Uterus (tissue), 4 donors: ENCODE measurements around the gene OASL. TPM values are rescaled to one million over a fixed set of nuclear protein-coding genes. Genes with fewer than 3 reads are reported as not detected.

Source experiments
- DNase-seq, 2 donors: peaks; one replicate each; pipeline ENCODE4 v3.0.0-alpha.2; 2019 to 2020
- H3K27ac ChIP-seq, 2 donors: fragments of 200-600 bp; sonication (generic); 1 replicate in 1 of 2; 2 replicates in 1 of 2; pipeline ENCODE4 v1.5.1; 2016 to 2018
- H3K27me3 ChIP-seq, 2 donors: fragments of 200-600 bp; sonication (generic); one replicate each; pipeline ENCODE4 v1.5.1; 2018 to 2019; ENCODE audit warnings: control low read depth in 1 of 2
- H3K36me3 ChIP-seq, 2 donors: fragments of 200-600 bp; sonication (generic); one replicate each; pipeline ENCODE4 v1.5.1; 2019; ENCODE audit warnings: control low read depth in 1 of 2
- H3K4me1 ChIP-seq, 2 donors: fragments of 200-600 bp; sonication (generic); one replicate each; pipeline ENCODE4 v1.5.1; 2018 to 2019; ENCODE audit warnings: control low read depth in 1 of 2
- H3K4me3 ChIP-seq, 2 donors: fragments of 200-600 bp; sonication (generic); 1 replicate in 1 of 2; 2 replicates in 1 of 2; pipeline ENCODE4 v1.5.1; 2018 to 2019; ENCODE audit warnings: mild to moderate bottlenecking in 1 of 2
- H3K9me3 ChIP-seq, 2 donors: fragments of 200-600 bp; sonication (generic); one replicate each; pipeline ENCODE4 v1.5.1; 2019; ENCODE audit warnings: control low read depth in 1 of 2
- CTCF ChIP-seq, 4 experiments: fragments of 200-600 bp in 2 of 4; fragments of 450-650 bp in 2 of 4; sonication (generic) in 2 of 4; IDR thresholded peaks; one replicate each; pipeline ENCODE4 v1.5.1; 2016 to 2019; ENCODE audit warnings: antibody characterized with exemption in 4 of 4, mild to moderate bottlenecking in 2 of 4, moderate library complexity in 1 of 4
- POLR2A ChIP-seq, 2 donors: fragments of 450-650 bp; IDR thresholded peaks; one replicate each; pipeline ENCODE4 v1.6.1; 2016; ENCODE audit warnings: antibody characterized with exemption in 2 of 2, mild to moderate bottlenecking in 1 of 2, moderate library complexity in 1 of 2
- intact Hi-C: fragments of 100-400 bp; cut with DNase I; formaldehyde crosslinking; loops from one replicate; pipeline ENCODE4 v1.15.1; 2023; ENCODE audit warnings: low total_unique reads
- total RNA-seq, 4 donors: library from RNA; depleted of rRNA in 3 of 4; stranded (reverse); fragments of >200 nt in 3 of 4; gene quantifications; one replicate each; pipeline versions ENCODE4 v1.1.0 to v1.2.4, GENCODE V29; 2014 to 2023
- donor health status: DM: yes; HTN: yes; CAD: no.

OASL gene
- total RNA-seq, 4 donors from 2014 or later: 0.35 to 0.82 TPM; not detected in 2

DNA sequence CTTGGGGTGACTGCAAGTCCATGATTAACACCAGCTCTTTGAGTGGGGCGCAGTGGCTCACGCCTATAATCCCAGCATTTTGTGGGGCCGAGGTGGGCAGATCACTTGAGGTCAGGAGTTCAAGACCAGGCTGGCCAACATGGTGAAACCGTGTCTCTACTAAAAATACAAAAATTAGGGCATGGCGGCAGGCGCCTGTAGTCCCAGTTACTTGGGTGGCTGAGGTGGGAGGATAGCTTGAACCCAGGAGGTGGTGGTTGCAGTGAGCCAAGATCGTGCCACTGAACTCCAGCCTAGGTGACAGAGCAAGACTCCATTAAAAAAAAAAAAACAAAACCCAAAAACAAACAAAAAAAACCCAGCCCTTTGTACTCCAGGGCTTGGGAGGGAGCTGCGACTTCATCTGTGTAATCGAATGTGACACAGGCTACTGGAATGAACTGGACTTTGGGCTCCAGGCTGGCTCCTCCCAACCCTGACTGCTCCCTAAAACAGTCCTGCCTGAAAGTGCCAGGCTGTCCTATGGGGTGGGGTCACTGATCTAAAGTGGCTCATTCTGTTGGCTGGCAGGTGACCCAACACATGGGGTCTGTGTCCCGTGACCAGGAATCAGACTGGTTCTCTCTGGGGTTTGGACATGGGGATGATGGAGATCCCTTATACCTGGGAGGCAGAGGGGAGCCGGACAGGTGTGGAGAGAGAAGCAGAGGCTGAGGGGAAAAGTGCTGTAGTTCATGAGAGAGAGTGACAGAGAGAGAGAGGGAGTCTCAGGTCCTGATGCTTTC is 13.4 kb downstream of the OASL start:
- Histone ChIP-seq H3K36me3 (no peaks in the 10 kb centered on the region), H3K9me3 (no peaks in the 10 kb centered on the region), H3K27me3 (no peaks in the 10 kb centered on the region), H3K4me3 (no peak overlapping the region), H3K27ac (no peak overlapping the region), H3K4me1 (no peaks in the 10 kb centered on the region)
- no peak for DNase-seq
- TF ChIP-seq POLR2A (IDR thresholded peaks at IDR 0.05) (no peak), CTCF (IDR thresholded peaks at IDR 0.05) (no peak)
- intact Hi-C loops: no loop called here

DNA sequence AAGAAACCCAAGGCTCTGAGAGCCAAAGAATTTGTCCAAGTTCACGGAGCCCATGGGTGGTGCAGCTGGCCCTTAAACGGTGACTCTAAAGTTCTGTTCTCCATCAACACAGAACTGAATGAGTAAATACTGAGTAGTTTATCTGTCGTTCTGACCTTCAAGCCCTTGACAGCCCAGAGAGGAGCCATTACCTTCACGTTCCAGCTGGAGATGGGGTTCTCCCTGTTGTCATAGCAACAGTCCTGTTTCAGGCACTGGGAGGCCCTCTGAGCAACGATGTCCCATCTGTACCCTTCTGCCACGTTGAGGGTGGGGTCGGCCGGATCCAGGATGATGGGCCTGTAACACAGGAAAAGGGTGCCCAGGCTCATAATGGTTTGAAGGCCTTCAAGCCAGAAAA is 15.2 kb downstream of the OASL start:
- TF ChIP-seq CTCF (IDR thresholded peaks at IDR 0.05) (no peak), POLR2A (IDR thresholded peaks at IDR 0.05) (no peak)
- Histone ChIP-seq H3K36me3 (no peaks in the 10 kb centered on the region), H3K4me1 (no peaks in the 10 kb centered on the region), H3K27me3 (no peaks in the 10 kb centered on the region), H3K27ac (no peak overlapping the region), H3K9me3 (no peaks in the 10 kb centered on the region), H3K4me3 (no peak overlapping the region)
- DNase-seq: no peak
- intact Hi-C loops: no loop called here

- no peak for DNase-seq
- intact Hi-C loops: no loop called here
- Histone ChIP-seq H3K27ac (no peak overlapping the region), H3K9me3 (no peaks in the 10 kb centered on the region), H3K4me3 (no peak overlapping the region), H3K36me3 (no peaks in the 10 kb centered on the region), H3K4me1 (no peaks in the 10 kb centered on the region), H3K27me3 (no peaks in the 10 kb centered on the region)
- no peak for TF ChIP-seq CTCF (IDR thresholded peaks at IDR 0.05)
- TF ChIP-seq POLR2A (IDR thresholded peaks at IDR 0.05): no peak
Observed at GRCh38 chr12:121022713-121023112, 16.3 kb downstream of the OASL start.

DNA sequence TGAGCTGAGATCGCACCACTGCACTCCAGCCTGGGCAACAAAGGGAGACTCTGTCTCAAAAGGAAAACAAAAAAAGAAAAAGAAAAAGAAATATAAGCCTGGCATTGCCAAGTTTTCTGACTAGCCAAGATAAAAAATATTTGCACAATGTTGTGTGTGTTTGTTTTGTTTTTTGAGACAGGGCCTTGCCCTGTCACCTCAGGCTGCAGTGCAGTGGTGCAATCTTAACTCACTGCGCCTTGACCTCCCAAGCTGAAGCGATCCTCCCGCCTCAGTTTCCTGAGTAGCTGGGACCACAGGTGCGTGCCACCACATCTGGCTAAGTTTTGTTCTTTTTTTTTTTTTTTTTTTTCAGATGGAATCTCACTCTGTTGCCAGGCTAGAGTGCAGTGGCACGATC is 17.3 kb downstream of the OASL start:
- no peaks in the 10 kb centered on the region for H3K36me3 ChIP-seq
- H3K27ac ChIP-seq: no peak overlapping the region
- TF ChIP-seq CTCF (IDR thresholded peaks at IDR 0.05): no peak
- no peak for TF ChIP-seq POLR2A (IDR thresholded peaks at IDR 0.05)
- intact Hi-C loops: no loop called here
- no peaks in the 10 kb centered on the region for H3K4me1 ChIP-seq
- H3K9me3 ChIP-seq: no peaks in the 10 kb centered on the region
- no peak overlapping the region for H3K4me3 ChIP-seq
- H3K27me3 ChIP-seq: no peaks in the 10 kb centered on the region
- no peak for DNase-seq

GRCh38 chr12:121018860-121019617 is 20.0 kb downstream of the OASL start:
- Histone ChIP-seq H3K9me3 (no peaks in the 10 kb centered on the region), H3K4me1 (peaks cover 0 to 4% of the 10 kb centered on the region in 2 donors), H3K27me3 (no peaks in the 10 kb centered on the region), H3K27ac (no peak overlapping the region), H3K4me3 (no peak overlapping the region), H3K36me3 (no peaks in the 10 kb centered on the region)
- no peak for DNase-seq
- TF ChIP-seq POLR2A (IDR thresholded peaks at IDR 0.05) (no peak), CTCF (IDR thresholded peaks at IDR 0.05) (no peak)
- intact Hi-C loops: no loop called here
